Body of pancreas (tissue), 4 donors: ENCODE measurements around the gene MARCKS.
"Not testable (repeated sequence)": the region's sequence is repeated elsewhere in the genome, so short reads cannot be mapped to it uniquely, and the experiment has no call there.

Source experiments
- CTCF ChIP-seq, 7 experiments: fragments of 450-650 bp in 4 of 7; fragments of 200-600 bp in 3 of 7; sonication (generic) in 3 of 7; IDR thresholded peaks; one replicate each; pipeline ENCODE4 v1.5.1; 2016 to 2019; ENCODE audit warnings: antibody characterized with exemption in 7 of 7
- POLR2A ChIP-seq, 3 donors: fragments of 450-650 bp; IDR thresholded peaks; one replicate each; pipeline ENCODE4 v1.6.1; 2016; ENCODE audit warnings: antibody characterized with exemption in 3 of 3, mild to moderate bottlenecking in 2 of 3

- TF ChIP-seq POLR2A, CTCF (IDR thresholded peaks at IDR 0.05): not testable (repeated sequence)
Measured at GRCh38 chr6:113910285-113910684, 53.1 kb downstream of the MARCKS start.
